Activated CD4-positive, alpha-beta T cell treated with anti-CD3 and anti-CD28 coated beads, Interleukin-10, Interleukin-2, amounts not matched to agents 100 ng/mL and 50 ng/mL, durations not matched to agents 16 hours and 8 hours (primary cell): Measurements from ENCODE around the gene ZNF775.
A peak's percentile ranks its signal among the peaks of the same experiment; 100 is the strongest.

Source experiments
- DNase-seq: peaks from one replicate; pipeline ENCODE4 v3.0.0-alpha.2; 2020

The ZNF775 gene

DNA sequence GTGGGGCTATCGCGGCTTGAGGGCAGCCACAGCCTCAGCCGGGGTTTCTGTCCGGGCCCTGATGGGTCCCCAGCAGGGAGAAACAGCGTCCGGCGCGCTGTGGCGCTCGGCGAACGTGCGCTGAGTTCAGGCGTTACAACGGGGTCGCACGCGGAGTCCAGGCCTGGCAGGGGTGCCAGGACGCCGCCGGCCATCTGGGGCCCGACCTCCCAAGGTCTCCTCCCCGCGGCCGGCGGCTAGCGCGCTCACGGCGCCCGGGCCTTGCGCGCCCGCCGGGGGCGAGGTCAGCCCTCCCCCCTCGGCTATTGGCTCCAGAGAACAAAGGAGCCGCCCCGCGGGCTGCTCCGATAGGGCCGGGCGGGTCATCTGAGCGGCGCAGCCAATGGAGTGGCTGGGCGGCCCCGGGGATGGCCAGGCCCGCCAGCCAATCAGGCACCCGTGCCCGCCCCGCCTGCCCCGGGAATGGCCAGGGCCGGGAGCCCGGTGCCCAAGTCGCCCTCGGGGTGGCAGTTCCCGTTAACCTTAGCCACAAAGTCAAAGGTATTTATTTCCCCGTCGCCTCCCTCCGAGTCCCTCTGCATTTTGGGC lies at the start of gene ZNF775:
Gene ZNF775 (plus strand): TSS at position 478 of the 588 bp plus-strand sequence. CDS start 9,141 bp downstream, outside the sequence.
- DNase-seq: peak; percentile 98

DNA sequence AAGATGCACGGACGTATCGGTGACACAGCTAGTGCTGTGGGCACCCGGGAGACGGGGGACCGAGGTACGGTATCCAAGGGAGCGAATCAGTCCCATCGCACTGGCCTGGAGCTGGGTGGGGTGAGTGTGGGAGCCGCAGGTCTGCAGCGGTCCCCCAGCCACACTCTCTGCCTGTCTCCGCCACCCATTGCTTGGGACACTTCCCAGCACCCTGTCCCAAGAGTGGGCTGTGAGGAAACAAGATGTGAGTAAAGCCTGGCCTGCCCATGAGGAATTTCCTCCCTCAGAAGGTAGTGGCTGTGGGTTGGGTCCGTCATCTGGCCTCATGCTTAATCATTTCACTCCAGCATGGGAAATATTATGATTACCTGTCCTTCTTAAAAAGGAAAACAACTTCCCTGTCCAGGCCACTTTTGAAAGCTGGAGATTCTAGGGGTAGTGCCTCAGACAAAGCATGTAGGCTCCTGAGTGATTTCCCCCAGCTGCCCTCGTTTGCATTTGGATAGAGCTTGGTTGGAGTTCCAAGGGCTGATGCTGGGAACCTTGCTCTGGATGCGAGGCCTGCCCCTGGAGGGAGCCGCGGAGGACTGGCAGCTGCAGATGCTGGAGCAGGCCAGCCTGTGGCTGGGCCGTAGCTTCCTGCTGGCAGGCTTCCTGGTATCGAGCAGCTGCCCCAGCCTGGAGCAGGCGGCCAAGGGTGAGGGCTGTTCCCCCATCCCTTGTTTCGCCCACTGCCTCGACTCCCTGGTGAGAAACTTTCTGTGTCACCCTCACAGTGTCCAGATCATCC lies 49.6 kb upstream of the ZNF775 start:
- DNase-seq: no peak

DNA sequence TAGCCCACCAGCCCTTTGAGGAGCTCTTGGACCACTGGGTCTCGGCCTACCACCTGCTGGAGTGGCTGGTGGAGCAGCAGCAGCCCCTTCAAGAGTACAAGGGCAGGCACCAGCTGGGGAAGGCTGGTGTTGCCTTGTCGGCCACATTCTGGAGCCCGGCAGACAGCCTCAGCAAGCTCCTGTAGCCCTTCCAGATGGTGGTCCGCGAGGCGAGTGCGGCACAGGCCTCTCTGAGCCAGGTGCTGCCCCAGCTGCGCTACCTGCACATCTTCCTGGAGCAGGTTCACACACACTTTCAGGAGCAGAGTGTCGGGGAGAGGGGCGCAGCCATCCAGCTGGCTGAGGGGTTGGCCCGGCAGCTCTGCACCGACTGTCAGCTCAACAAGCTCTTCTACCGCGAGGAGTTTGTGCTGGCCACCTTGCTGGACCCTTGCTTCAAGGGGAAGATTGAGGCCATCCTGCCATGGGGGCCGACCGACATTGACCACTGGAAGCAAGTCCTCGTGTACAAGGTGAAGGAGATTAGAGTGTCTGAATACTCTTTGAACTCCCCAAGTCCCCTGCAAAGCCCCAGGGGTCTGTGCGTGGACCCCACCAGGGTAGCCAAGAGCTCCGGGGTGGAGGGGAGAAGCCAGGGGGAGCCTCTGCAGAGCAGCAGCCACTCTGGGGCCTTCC lies 48.8 kb upstream of the ZNF775 start:
- DNase-seq: no peak

DNA sequence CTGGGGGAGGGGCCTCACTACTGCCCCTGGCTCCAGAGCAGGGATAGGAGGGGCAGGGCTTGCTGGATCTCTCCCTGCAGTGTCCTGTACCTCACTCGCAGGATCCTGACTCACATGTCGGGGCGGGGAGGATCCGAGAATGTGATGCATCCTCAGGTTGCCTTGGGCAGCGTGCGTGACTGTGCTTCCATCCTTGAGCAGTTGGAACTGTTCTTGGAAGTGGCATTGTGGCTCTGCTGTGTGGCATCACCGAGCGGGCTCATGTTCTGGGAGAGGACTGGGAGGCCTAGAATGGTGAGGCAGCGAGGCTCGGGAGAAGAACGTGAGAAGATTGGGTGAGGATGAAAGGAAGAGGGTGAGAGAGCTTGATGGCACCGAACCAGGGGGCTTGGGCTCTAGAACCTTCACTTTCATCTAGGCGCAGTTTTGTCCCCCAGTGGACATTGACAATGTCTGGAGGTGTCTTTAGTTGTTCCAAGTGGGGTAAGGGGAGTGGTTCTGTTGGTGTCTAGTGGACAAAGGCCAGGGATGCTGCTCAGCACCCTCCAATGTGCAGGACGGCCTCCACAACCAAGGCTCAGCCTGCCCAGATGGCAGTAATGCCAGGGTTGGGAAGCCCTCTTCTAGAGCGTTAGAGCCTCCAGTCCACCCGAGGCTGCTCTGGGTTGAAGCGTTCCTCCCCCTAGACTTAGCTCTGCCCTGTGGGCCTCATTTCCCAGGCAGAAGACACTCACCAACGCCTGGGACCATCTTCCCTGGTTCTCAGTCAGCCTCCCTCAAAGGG lies 46.1 kb upstream of the ZNF775 start:
- DNase-seq: no peak

DNA sequence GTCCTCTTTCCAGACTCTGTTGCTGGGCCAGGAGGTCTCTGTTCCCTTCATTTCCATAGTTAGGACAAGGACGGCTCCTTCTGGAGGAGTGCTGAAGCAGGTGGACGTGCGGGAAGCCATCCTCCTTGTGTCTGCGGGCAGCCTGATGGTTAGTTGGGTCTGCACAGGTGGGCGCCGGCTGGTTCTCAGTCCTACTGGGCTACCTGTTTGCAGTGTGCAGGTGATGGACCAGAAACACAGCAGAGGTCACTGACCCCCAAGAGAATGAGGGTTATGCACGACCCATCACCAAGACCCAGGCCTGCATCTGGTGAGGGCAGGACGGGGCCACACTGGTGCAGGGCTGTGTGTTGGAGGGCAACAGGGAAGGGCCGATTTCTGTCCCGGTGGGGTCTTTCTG lies 45.5 kb upstream of the ZNF775 start:
- no peak for DNase-seq

DNA sequence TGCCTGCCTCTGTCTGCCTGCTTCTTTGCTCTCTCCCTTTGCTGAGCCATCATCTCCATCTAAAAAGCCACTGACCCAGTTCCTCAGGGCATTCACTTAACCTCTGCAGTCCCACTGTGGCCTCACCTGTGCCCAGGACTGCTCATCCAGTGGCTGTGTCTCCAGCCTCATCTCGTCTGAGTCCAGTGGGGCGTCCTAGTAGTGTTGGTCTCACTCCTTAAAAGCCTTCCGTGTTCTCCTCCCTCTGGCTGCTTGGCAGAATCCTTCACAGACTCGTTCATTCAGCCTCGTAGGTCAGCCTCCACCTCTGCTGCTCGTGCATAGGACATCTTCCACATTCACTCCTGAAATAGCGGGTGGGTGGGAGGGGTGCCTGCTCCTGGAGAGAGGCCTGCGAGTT lies 45.0 kb upstream of the ZNF775 start:
- DNase-seq: no peak

DNA sequence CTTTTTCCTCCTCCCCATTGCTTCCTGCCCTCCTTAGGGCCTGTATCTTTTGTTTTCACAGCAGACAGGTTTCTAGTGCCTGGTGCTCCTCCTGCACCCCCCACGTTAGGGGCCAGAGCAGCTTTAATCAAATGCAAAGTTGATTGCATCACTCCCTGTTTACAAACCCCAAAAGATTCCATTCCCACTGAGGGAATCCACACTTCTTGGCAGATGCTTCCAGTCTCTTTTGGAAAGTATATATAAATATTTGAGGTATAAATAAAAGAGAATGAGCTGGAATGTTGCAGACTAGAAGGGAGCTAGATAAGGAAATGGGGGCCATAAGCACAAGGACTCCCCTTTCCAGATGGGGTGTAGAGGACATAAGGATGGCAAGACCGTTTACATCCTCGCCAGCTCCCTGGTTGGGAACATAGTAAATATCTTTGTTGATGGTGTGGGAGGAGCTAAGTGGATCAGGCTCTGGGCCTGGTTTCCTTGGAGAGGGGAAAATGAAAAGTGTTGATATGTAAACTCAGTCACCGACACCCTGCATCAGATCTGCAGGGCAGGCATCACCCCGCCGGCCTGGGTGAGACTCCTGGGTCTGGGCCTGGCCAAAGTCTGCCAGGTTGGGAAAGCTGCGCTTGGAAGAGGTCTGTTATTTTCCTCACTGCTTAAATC lies 43.9 kb upstream of the ZNF775 start:
- DNase-seq: no peak

DNA sequence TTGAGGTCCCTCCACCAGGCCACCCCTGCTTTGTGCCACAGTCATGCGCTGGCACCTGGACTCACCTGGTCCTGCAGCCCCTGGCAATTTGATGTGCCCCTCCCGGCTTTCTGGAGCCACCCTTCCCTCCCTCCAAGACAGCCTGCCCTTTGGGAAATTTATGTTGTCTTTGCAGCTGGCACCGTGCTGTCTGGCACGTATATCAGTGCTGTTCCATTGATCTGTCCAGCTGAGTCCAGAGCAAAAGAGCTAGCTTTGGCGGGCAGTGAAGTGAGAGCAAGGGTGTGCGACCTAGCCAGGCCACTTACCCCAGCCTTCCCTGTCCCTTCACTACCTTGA lies 43.4 kb upstream of the ZNF775 start:
- no peak for DNase-seq

DNA sequence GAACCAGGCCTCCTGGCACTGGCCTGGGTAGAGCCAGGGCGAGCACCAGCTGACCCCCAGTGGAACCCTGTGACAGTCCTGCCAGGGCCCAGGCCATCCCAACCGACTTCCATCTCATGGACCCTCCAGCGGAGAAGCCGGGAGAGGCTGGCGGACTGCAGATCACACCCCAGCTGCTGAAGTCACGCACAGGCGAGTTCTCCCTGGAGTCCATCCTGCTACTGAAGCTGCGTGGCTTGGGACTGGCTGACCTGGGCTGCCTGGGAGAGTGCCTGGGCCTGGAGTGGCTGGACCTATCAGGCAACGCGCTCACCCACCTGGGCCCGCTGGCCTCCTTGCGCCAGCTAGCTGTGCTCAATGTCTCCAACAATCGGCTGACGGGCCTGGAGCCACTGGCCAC lies 42.4 kb upstream of the ZNF775 start:
- no peak for DNase-seq

DNA sequence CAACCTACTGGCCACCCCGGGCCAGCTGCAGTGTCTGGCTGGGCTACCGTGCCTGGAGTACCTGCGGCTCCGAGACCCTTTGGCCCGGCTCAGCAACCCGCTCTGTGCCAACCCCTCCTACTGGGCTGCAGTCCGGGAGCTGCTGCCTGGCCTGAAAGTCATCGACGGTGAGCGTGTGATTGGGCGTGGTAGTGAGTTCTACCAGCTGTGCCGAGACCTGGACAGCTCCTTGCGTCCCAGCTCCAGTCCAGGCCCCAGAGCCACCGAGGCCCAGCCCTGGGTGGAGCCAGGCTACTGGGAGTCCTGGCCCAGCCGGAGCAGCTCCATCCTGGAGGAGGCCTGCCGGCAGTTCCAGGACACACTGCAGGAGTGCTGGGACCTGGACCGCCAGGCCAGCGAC lies 42.0 kb upstream of the ZNF775 start:
- no peak for DNase-seq

DNA sequence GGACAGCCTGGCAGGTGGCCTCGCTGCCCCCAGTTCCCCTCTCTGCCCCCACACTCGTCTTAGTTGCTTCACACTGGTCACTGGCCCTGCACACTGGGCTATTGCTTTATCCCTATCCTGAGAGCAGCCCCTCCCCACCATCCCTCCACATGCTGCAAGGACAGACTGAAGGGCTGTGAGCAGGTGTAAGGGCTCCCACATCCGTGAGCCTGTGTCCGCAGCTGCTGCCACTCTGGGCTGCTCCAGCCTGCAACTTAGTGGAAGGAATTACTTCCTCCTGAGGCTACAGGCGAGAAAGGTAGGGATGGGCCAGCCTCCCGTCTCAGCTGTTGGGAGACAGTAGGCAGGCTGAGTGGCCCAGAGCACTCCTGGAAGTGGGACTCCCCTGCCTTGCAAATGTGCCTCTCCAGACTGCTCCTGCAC lies 41.5 kb upstream of the ZNF775 start:
- no peak for DNase-seq

DNA sequence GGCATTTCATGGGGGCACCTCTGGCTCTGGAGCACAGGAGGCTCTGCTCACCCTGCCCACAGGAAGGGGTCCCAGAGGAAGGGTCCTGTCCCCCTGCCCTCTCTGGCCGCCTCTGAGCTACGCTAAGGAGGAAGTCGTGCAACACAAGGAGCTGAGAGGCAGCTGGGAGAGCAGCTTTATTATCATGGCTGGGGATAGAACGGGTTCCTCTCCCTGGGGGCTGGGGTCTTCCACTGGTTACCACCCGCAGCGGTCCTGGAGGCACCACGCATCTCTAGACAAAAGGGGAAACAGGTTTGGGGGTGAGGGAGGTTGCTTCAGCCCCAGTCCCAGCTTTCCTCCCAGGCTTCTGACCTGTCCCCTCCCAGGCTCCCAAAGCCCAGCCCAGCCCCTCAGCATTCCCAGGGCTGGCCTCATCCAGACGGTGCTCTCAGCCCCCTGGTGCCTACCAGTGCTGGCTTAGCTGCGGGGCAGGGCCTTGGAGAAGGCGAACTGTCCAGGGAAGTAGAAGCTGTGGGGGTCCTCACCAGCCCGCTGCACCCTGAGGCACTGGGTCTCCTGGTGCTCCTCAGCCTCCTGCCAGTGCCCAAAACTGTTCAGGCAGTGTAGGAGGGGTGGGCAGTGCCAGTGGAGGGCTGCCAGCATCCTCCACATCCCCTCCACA lies 40.8 kb upstream of the ZNF775 start:
- no peak for DNase-seq

DNA sequence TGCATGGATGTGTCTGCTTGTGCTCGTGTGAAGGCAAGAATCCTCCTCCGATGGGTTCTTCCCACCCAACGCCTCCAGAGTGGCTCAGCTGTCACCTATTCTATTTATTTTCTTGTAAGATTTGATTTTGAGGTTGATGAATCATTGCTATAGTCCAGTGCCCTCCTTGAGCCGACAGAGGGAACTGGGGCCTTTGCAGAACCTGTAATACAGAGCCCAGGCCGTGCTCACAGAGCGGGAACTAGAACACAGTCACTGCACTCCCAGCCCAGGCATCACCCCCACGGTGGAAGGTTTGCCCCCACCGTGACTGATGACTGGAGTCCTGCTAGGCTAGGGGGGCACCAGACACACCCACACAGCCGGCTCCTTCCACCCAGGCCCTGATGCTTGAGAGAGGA lies 39.7 kb upstream of the ZNF775 start:
- no peak for DNase-seq

DNA sequence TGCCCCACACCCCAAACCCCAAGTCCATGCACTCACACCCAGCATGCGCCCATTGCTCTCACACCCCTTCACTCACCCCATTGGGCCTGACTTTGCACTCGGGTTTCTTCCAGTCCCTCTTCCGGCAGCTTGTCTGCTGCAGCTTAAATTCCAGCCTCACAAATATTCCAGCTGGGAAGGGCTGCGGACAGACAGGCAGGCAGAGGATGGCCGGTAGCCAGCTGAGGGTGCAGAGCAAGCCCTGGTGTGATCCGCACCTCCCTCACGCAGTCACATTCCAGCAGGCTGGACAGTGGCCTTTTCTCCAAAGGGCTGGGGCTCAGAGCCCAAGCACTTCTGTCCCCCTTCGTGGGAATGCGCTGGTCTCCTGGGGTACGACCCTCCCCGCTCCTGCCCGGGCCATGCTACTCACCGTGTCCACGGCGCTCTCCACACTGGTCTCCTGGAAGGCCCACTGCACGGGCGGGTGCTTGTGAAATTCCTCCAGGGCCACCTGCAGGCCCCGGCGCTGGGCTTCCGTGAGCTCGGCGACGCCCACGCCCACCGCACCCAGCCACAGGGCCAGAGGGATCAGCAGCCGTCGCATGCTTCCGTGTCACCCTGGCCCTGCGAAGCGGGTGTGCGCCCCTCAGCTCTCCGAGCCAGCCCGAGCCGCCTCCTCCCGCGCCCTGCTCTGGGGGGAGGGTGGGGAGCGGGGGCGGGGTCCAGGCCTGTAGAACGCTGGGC lies 38.9 kb upstream of the ZNF775 start:
- no peak for DNase-seq

DNA sequence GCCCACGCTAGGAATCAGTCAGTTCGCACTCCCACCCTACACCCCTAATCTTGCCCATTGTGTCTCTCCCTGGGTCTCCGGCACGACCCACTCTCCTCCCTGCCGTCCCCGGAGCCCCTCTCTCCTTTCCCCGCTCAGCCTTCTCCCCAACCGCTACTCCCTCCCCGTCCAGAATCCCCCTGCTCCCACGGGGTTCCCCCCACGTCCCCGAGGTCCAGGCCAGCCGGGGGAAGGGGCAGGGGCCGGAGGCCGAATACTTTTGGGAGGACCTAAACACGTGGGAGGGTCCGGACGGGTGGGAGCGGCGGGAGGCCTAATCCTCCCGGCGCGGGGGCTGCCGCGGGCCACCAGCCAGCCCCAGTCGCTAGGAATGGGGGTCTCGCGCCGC lies 38.3 kb upstream of the ZNF775 start:
- DNase-seq: no peak

DNA sequence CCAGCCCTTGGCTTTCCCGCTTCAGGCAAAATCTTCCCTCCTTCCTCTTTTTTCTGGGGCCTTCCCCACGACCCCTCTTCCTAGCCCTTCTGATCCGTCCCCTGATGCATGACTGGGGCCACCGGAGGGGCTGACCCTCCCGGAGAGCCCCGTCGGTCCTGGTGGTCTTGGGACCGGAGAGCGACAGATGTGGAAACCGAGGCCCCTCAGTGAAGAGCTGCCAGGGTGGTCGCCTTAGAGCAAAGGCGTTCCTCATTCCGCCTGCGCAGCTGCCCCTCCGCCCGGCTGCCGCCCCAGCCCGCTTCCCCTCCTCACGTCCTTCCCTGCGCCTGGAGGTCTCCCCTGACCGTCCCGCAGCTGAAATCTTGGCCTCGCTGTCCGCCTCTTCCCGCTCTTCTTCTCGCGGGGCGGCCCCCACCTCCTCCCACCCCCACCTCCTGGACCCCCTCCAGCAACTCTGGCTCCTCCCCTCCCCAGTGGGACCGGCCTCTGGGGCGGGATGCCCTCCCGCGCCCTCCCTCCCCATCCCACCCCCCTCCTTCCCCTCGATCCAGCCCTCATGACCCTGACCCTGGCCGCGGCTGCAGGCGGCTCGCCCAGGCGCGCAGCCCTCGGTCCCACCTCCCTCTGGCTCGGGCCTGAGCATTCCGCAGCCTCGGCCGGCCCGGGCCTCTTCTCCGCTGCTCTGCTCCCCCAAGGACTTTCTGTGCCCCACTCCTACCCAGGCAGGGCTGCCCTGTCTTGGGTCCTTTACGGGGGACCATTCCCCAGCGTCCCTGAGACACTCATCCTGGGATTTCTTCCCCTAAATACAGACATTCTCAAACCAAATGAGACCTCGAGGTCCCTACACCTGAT lies 37.6 kb upstream of the ZNF775 start, which contains the start of gene RARRES2:
Gene RARRES2 (minus strand): TSS at position 367 of the 858 bp plus-strand sequence. CDS start 1,020 bp downstream, outside the sequence.
- DNase-seq: no peak

DNA sequence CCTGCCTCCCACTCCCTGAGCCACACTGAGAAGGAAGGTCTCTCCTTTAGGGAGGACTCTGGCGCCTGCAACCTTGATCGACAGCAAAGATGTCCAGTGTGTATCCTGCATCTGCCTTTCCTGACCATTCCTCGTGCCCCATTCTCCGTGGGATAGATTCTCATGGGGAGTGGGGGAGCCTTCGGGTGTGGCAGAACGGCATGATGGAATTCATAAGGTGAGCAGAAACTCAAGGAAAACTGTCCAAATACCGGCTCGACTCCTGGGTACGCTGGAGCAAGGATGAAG lies 37.1 kb upstream of the ZNF775 start:
- DNase-seq: no peak

DNA sequence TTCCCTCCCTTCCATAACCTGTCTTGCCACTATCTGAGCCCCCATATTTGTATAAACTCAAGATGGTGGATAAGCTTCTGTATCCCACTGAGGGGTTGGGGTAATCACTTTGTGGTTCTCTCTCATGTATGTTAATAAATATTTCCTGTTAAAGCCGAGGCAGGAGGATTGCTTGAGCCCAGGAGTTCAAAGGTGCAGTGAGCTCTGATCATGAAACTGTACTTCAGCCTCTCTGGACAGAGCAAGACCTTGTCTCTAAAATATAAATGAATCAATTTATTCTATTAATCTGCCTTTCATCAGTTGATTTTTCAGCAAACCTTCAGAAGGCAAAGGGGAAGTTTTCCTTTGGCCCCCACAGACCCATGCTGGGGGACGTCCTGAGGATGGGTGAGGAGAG lies 35.9 kb upstream of the ZNF775 start:
- no peak for DNase-seq

DNA sequence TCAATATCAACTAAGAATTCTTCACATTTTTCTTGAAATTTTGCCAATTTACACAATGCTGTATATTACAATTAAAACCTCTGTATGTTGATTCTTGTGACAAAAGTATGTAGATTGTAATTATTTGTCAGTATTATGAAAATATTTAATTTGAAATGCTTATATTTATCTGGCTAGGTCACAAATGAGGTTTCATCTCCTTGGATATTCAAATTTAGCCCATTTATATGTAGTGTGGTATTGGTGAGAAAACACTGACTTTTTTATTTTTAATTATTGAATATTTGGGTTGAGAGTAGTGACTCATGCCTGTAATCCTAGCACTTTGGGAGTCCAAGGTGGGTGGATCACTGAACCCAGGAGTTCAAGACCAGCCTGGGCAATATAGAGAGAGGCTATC lies 34.8 kb upstream of the ZNF775 start:
- no peak for DNase-seq

DNA sequence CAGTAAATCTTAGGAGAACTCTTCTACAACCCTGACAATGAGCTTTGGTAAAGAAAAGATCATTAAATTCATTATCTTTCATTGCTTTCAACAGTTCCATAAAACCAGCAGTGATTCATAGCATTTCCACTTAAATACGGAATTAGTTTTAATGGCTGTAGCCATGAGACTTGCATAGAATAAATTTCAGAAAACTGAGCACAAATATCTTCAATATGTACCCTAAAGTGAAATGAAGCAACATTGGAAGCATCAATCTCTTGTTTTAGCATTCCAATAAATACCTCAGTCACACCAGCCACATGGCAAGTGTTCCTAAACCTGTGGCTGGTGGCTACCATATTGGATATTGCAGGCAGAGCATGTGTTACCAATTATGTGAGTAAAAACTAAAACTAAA lies 34.1 kb upstream of the ZNF775 start:
- no peak for DNase-seq

DNA sequence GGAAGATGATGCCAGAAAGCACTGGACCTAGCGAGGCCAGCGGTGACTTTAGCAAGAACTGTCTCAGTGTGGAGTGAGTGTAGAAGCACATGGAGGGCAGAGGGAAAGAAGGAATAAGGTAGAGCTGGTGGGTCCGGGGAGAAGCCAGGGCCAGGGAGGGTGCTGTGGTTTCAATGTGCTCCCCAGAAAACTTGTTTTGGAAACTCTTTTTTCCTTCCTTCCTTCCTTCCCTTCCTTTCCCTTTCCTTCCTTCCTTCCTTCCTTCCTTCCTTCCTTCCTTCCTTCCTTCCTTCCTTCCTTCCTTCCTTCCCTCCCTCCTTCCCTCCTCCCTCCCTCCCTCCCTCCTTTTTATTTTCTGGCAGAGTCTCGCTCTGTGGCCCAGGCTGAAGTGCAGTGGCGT lies 32.2 kb upstream of the ZNF775 start:
- no peak for DNase-seq
